HG03066 (cell line): ENCODE data around the gene MLNR.

Source experiments
- ATAC-seq: cut with Tn5 transposase; IDR thresholded peaks from one replicate; pipeline ENCODE4 v1.9.1; 2021; ENCODE audit warnings: low read depth; ENCODE audit not compliant: unreplicated experiment

MLNR gene

GRCh38 chr13:49225223-49226042 lies 5.3 kb downstream of the MLNR start:
- ATAC-seq, result no peak

- ATAC-seq, result no peak
Observed at GRCh38 chr13:49226613-49227012, 6.5 kb downstream of the MLNR start.

GRCh38 chr13:49234741-49235140 lies 14.6 kb downstream of the MLNR start:
- no peak for ATAC-seq

GRCh38 chr13:49235856-49236431 lies 15.8 kb downstream of the MLNR start:
- no peak for ATAC-seq

- ATAC-seq, result no peak
Observed at GRCh38 chr13:49238621-49239020, 18.5 kb downstream of the MLNR start.

GRCh38 chr13:49240017-49240416 lies 19.9 kb downstream of the MLNR start:
- no peak for ATAC-seq

GRCh38 chr13:49241296-49241695 lies 21.2 kb downstream of the MLNR start:
- ATAC-seq, result no peak

- ATAC-seq, result no peak
Observed at GRCh38 chr13:49245101-49245500, 25.0 kb downstream of the MLNR start.

- peak; percentile 32 for ATAC-seq
Observed at GRCh38 chr13:49246850-49247642, 26.9 kb downstream of the MLNR start.

- ATAC-seq, result peak; percentile 97
Observed at GRCh38 chr13:49247643-49248621, 27.8 kb downstream of the MLNR start, which contains the start of gene CDADC1. CDADC1 (plus strand) TSS chr13:49247925; CDS start chr13:49248038, 113 bp downstream.

- ATAC-seq, result peak; percentile 6
Observed at GRCh38 chr13:49248622-49249002, 28.5 kb downstream of the MLNR start.

- ATAC-seq, result no peak
Observed at GRCh38 chr13:49251326-49251725, 31.2 kb downstream of the MLNR start.

GRCh38 chr13:49253310-49253709 lies 33.2 kb downstream of the MLNR start:
- no peak for ATAC-seq

GRCh38 chr13:49254007-49254406 lies 33.9 kb downstream of the MLNR start:
- no peak for ATAC-seq

- ATAC-seq, result no peak
Observed at GRCh38 chr13:49256841-49257240, 36.7 kb downstream of the MLNR start.

GRCh38 chr13:49258089-49258796 lies 38.1 kb downstream of the MLNR start:
- no peak for ATAC-seq

- no peak for ATAC-seq
Observed at GRCh38 chr13:49259586-49259985, 39.4 kb downstream of the MLNR start.

GRCh38 chr13:49262634-49263033 lies 42.5 kb downstream of the MLNR start:
- ATAC-seq, result no peak

- no peak for ATAC-seq
Observed at GRCh38 chr13:49265822-49266221, 45.7 kb downstream of the MLNR start.

- ATAC-seq, result no peak
Observed at GRCh38 chr13:49271264-49271663, 51.1 kb downstream of the MLNR start.
